Measurements from ENCODE around the gene PPP1R1B.

Gene PPP1R1B

GRCh38 chr17:39653662-39654331 lies 27.0 kb downstream of the PPP1R1B start:
- H3K27ac ChIP-seq (ENCODE audit: low read length), result no peak overlapping the region
- DNase-seq, result peak; percentile 52
- no peaks in the 10 kb centered on the region for H3K27me3 ChIP-seq (replicated peaks; ENCODE audit: insufficient read depth, low read length)
- H3K4me2 ChIP-seq (ENCODE audit: low read depth, low read length), result no peak overlapping the region
- H3K4me1 ChIP-seq (ENCODE audit: low read length), result no peaks in the 10 kb centered on the region
- H3K9me3 ChIP-seq (replicated peaks; ENCODE audit: insufficient read depth, low read length), result no peaks in the 10 kb centered on the region
- no peaks in the 10 kb centered on the region for H3K36me3 ChIP-seq (replicated peaks; ENCODE audit: insufficient read depth, low read length)
- no peaks in the 10 kb centered on the region for H3F3A ChIP-seq (ENCODE audit: insufficient read depth, low read length)
- no peak for TF ChIP-seq EZH2phosphoT487 (IDR thresholded peaks at IDR 0.05; ENCODE audit: low read length)
- TF ChIP-seq, protein P1, sequence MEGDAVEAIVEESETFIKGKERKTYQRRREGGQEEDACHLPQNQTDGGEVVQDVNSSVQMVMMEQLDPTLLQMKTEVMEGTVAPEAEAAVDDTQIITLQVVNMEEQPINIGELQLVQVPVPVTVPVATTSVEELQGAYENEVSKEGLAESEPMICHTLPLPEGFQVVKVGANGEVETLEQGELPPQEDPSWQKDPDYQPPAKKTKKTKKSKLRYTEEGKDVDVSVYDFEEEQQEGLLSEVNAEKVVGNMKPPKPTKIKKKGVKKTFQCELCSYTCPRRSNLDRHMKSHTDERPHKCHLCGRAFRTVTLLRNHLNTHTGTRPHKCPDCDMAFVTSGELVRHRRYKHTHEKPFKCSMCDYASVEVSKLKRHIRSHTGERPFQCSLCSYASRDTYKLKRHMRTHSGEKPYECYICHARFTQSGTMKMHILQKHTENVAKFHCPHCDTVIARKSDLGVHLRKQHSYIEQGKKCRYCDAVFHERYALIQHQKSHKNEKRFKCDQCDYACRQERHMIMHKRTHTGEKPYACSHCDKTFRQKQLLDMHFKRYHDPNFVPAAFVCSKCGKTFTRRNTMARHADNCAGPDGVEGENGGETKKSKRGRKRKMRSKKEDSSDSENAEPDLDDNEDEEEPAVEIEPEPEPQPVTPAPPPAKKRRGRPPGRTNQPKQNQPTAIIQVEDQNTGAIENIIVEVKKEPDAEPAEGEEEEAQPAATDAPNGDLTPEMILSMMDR (IDR thresholded peaks at IDR 0.05; ENCODE audit: low read length), result peak; percentile 95
- H3K79me2 ChIP-seq (ENCODE audit: low read length), result peaks cover 10% of the 10 kb centered on the region; the same call in 1 of the 2 replicates
- H3K4me3 ChIP-seq (ENCODE audit: low read length), result no peak overlapping the region
- no peak overlapping the region for H2AFZ ChIP-seq (ENCODE audit: low read length)
- no peak overlapping the region for H3K9ac ChIP-seq (ENCODE audit: low read length)
- no peaks in the 10 kb centered on the region for H4K20me1 ChIP-seq (ENCODE audit: insufficient read depth, low read length)
- H3K9me2 ChIP-seq (replicated peaks; ENCODE audit: insufficient read depth, low read length), result no peaks in the 10 kb centered on the region

DNA sequence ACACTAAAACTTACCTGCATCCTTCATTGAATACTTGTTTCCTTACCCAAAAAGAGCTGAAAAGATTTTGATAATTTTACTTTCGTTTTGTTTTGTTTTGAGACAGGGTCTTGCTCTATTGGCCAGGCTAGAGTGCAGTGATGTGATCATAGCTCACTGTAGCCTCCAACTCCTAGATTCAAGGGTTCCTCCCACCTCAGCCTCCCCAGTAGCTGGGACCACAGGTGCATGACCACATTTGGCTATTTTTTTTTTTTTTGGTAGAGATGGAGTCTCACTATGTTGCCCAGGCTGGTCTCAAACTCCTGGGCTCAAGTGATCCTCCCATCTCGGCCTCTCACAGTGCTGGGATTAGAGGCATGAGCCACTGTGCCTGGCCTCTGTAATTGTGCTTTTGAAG lies 28.4 kb downstream of the PPP1R1B start:
- no peak for TF ChIP-seq EZH2 (optimal IDR thresholded peaks at IDR 0.05; ENCODE audit: low read depth, low read length)
- no peak for TF ChIP-seq EZH2phosphoT487 (IDR thresholded peaks at IDR 0.05; ENCODE audit: low read length)
- TF ChIP-seq, protein P1 (IDR thresholded peaks at IDR 0.05; ENCODE audit: low read length), result no peak
- no peak overlapping the region for H3K4me3 ChIP-seq (ENCODE audit: low read length)
- no peaks in the 10 kb centered on the region for H3K27me3 ChIP-seq (replicated peaks; ENCODE audit: insufficient read depth, low read length)
- H3K4me2 ChIP-seq (ENCODE audit: low read depth, low read length), result no peak overlapping the region
- H3K36me3 ChIP-seq (replicated peaks; ENCODE audit: insufficient read depth, low read length), result no peaks in the 10 kb centered on the region
- H3K9ac ChIP-seq (ENCODE audit: low read length), result no peak overlapping the region
- DNase-seq, result no peak
- H3K4me1 ChIP-seq (ENCODE audit: low read length), result no peaks in the 10 kb centered on the region
- H3K9me3 ChIP-seq (replicated peaks; ENCODE audit: insufficient read depth, low read length), result no peaks in the 10 kb centered on the region
- no peak overlapping the region for H3K27ac ChIP-seq (ENCODE audit: low read length)
- H2AFZ ChIP-seq (ENCODE audit: low read length), result no peak overlapping the region
- no peaks in the 10 kb centered on the region for H3F3A ChIP-seq (ENCODE audit: insufficient read depth, low read length)
- 0 out of 2 replicates have a peak, but pooled peaks cover 10% of the 10 kb centered on the region for H3K79me2 ChIP-seq (ENCODE audit: low read length)
- H3K9me2 ChIP-seq (replicated peaks; ENCODE audit: insufficient read depth, low read length), result no peaks in the 10 kb centered on the region
- no peaks in the 10 kb centered on the region for H4K20me1 ChIP-seq (ENCODE audit: insufficient read depth, low read length)

GRCh38 chr17:39658346-39658745 lies 31.6 kb downstream of the PPP1R1B start:
- Histone ChIP-seq H2AFZ (ENCODE audit: low read length) (no peak overlapping the region), H3K9me3 (replicated peaks; ENCODE audit: insufficient read depth, low read length) (no peaks in the 10 kb centered on the region), H3K4me1 (ENCODE audit: low read length) (no peaks in the 10 kb centered on the region), H3K4me3 (ENCODE audit: low read length) (no peak overlapping the region), H3K27me3 (replicated peaks; ENCODE audit: insufficient read depth, low read length) (no peaks in the 10 kb centered on the region), H3K36me3 (replicated peaks; ENCODE audit: insufficient read depth, low read length) (no peaks in the 10 kb centered on the region), H3F3A (ENCODE audit: insufficient read depth, low read length) (no peaks in the 10 kb centered on the region), H4K20me1 (ENCODE audit: insufficient read depth, low read length) (no peaks in the 10 kb centered on the region), H3K9me2 (replicated peaks; ENCODE audit: insufficient read depth, low read length) (no peaks in the 10 kb centered on the region), H3K27ac (ENCODE audit: low read length) (no peak overlapping the region), H3K79me2 (ENCODE audit: low read length) (0 out of 2 replicates have a peak, but pooled peaks cover 10% of the 10 kb centered on the region), H3K9ac (ENCODE audit: low read length) (no peak overlapping the region), H3K4me2 (ENCODE audit: low read depth, low read length) (no peak overlapping the region)
- DNase-seq, result no peak
- no peak for TF ChIP-seq EZH2 (optimal IDR thresholded peaks at IDR 0.05; ENCODE audit: low read depth, low read length)
- no peak for TF ChIP-seq EZH2phosphoT487 (IDR thresholded peaks at IDR 0.05; ENCODE audit: low read length)
- TF ChIP-seq, protein P1 (IDR thresholded peaks at IDR 0.05; ENCODE audit: low read length), result no peak

Measured in MM.1S (cell line).